Cardiac ventricle fibroblast (primary cell): ENCODE measurements around the gene MALRD1. TPM values are rescaled to one million over a fixed set of nuclear protein-coding genes. Genes with fewer than 3 reads are reported as not detected.

Experiments
- total RNA-seq: library from RNA; depleted of rRNA; stranded (reverse); fragments of >200 nt; gene quantifications from 2 replicates; pipeline ENCODE4 v1.2.3, GENCODE V29; 2015

MALRD1 gene
- 0.50 and 1.1 TPM in 2 replicates for total RNA-seq

DNA sequence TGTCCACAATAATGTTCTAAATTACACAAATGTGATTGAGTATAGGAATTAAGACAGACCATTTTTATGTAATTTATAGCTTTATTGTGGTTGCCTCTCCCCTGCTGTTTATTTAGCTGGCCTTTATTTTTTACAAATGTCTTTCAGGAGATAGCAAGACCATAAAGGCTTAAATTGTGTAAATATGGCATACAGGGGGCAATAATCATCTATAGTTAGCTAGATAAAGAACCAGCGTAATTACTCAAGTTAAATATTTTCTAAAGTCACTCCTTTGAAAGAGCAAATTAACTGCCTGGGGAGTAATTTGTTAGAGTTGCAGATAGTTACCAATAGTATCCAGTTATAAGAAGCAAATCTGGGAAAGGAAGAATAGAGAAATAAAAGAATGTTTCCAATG is at the start of gene MALRD1:
TSS of gene MALRD1 (plus strand) at position 313 of the 400 bp plus-strand sequence. CDS start 138 bp downstream, outside the sequence.

